C4-2B (cell line): ENCODE measurements around the gene WNK1.

ENCODE experiments used
- CTCF ChIP-seq: fragments of 450-650 bp; conservative IDR thresholded peaks from 2 replicates; pipeline ENCODE4 v1.5.1; 2017; ENCODE audit warnings: mild to moderate bottlenecking
- ZFX ChIP-seq: fragments of 450-650 bp; IDR thresholded peaks from 2 replicates; pipeline ENCODE4 v1.6.1; 2017

- no peak for TF ChIP-seq CTCF
- TF ChIP-seq ZFX, result no peak
Measured at GRCh38 chr12:823028-823698, 70.8 kb downstream of the WNK1 start.
